ENCODE data around the gene SLC17A8. TPM values are rescaled to one million over a fixed set of nuclear protein-coding genes. Genes with fewer than 3 reads are reported as not detected.

Gene SLC17A8
- total and polyA plus RNA-seq, 4 donors: 0.08 to 3.9 (median 0.24) TPM

GRCh38 chr12:100464529-100464928, 107.7 kb downstream of the SLC17A8 start:
- H3K27ac ChIP-seq (ENCODE audit: low read depth in 1 of 2, low read length in 2 of 2): peak overlapping the region in 1 of 2 donors; percentile 23
- WGBS: 37% methylated on average over 1 of the region's 1 CpG
- H3K9ac ChIP-seq (ENCODE audit: low read depth in 1 of 2, low read length in 2 of 2): no peak overlapping the region
- DNase-seq (ENCODE audit: low spot score): no peak
- peaks cover 0 to 11% (median 8%) of the 10 kb centered on the region in 4 donors for H3K4me1 ChIP-seq (ENCODE audit: control insufficient read depth in 4 of 4, insufficient read depth in 4 of 4, low read length in 3 of 4)
- H3K27me3 ChIP-seq (ENCODE audit: control insufficient read depth in 4 of 4, insufficient read depth in 4 of 4, low read length in 3 of 4): no peaks in the 10 kb centered on the region
- no peak overlapping the region for H3K4me3 ChIP-seq (ENCODE audit: low read depth in 1 of 3, low read length in 3 of 3)
- no peaks in the 10 kb centered on the region for H3K36me3 ChIP-seq (ENCODE audit: control insufficient read depth in 4 of 4, insufficient read depth in 3 of 4, low read depth in 1 of 4, low read length in 3 of 4)
- TF ChIP-seq YY1 (IDR thresholded peaks at IDR 0.05) (no peak), FOXA1 (IDR thresholded peaks at IDR 0.05) (no peak), FOXA2 (IDR thresholded peaks at IDR 0.05) (no peak), RXRA (IDR thresholded peaks at IDR 0.05) (no peak), REST (IDR thresholded peaks at IDR 0.05) (no peak), NR2F2 (IDR thresholded peaks at IDR 0.05) (no peak), MAX (IDR thresholded peaks at IDR 0.05) (no peak)
- TF ChIP-seq, protein P1, sequence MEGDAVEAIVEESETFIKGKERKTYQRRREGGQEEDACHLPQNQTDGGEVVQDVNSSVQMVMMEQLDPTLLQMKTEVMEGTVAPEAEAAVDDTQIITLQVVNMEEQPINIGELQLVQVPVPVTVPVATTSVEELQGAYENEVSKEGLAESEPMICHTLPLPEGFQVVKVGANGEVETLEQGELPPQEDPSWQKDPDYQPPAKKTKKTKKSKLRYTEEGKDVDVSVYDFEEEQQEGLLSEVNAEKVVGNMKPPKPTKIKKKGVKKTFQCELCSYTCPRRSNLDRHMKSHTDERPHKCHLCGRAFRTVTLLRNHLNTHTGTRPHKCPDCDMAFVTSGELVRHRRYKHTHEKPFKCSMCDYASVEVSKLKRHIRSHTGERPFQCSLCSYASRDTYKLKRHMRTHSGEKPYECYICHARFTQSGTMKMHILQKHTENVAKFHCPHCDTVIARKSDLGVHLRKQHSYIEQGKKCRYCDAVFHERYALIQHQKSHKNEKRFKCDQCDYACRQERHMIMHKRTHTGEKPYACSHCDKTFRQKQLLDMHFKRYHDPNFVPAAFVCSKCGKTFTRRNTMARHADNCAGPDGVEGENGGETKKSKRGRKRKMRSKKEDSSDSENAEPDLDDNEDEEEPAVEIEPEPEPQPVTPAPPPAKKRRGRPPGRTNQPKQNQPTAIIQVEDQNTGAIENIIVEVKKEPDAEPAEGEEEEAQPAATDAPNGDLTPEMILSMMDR (IDR thresholded peaks at IDR 0.05; ENCODE audit: low read depth, low read length, missing input control): no peak
- no peaks in the 10 kb centered on the region for H3K9me3 ChIP-seq (ENCODE audit: control insufficient read depth in 4 of 4, low read length in 3 of 4)

DNA sequence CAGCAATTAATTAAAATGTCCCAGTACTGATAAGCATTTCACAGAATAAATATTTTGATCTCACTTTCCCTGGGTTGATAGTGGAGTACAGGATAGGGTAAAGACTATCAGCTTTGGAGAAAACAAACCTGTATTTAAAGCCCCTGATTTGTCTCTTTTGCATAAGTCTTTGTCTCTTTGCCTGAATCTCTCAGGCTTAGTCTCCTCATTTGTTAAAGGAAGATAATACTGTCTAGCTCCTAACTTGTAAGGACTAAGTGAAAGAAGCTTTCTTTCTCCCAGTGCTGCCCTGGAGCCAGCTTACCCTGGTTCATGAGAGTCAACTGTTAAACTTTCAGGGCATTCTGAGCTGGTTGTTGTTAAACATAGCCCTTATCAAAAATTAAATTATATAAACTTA, 111.3 kb downstream of the SLC17A8 start:
- no peak overlapping the region for H3K4me3 ChIP-seq (ENCODE audit: low read depth in 1 of 3, low read length in 3 of 3)
- H3K9me3 ChIP-seq (ENCODE audit: control insufficient read depth in 4 of 4, low read length in 3 of 4): no peaks in the 10 kb centered on the region
- TF ChIP-seq JUND (IDR thresholded peaks at IDR 0.05) (no peak), RXRA (IDR thresholded peaks at IDR 0.05) (no peak), FOXA2 (IDR thresholded peaks at IDR 0.05) (no peak), FOXA1 (IDR thresholded peaks at IDR 0.05) (no peak), EGR1 (IDR thresholded peaks at IDR 0.05; ENCODE audit: low read depth in 2 of 2) (no peak), HNF4G (IDR thresholded peaks at IDR 0.05) (no peak), HNF4A (conservative IDR thresholded peaks at IDR 0.05) (no peak), RAD21 (IDR thresholded peaks at IDR 0.05) (no peak)
- H3K4me1 ChIP-seq (ENCODE audit: control insufficient read depth in 4 of 4, insufficient read depth in 4 of 4, low read length in 3 of 4): peaks cover 0 to 14% (median 12%) of the 10 kb centered on the region in 4 donors
- no peaks in the 10 kb centered on the region for H3K36me3 ChIP-seq (ENCODE audit: control insufficient read depth in 4 of 4, insufficient read depth in 3 of 4, low read depth in 1 of 4, low read length in 3 of 4)
- no peak for DNase-seq (ENCODE audit: low spot score)
- H3K9ac ChIP-seq (ENCODE audit: low read depth in 1 of 2, low read length in 2 of 2): no peak overlapping the region
- no peaks in the 10 kb centered on the region for H3K27me3 ChIP-seq (ENCODE audit: control insufficient read depth in 4 of 4, insufficient read depth in 4 of 4, low read length in 3 of 4)
- H3K27ac ChIP-seq (ENCODE audit: low read depth in 1 of 2, low read length in 2 of 2): no peak overlapping the region

Other genes with a start within 250 kb of the SLC17A8 start
- 10 to 100 TPM; 25.4 to 36.8 TPM for gene BLTP3B, start 214.2 kb upstream of the SLC17A8 start, total RNA-seq
- 10 to 100 TPM; 11.0 to 11.8 TPM for gene BLTP3B, start 214.2 kb upstream of the SLC17A8 start, polyA plus RNA-seq
- 1 to 10 TPM; 6.9 to 9.7 TPM for gene ACTR6, start 156.3 kb upstream of the SLC17A8 start, total RNA-seq
- 1 to 10 TPM; 7.9 to 9.5 TPM for gene ACTR6, start 156.3 kb upstream of the SLC17A8 start, polyA plus RNA-seq
- 1 to 10 TPM; 1.7 to 6.9 TPM for gene DEPDC4, start 90.0 kb upstream of the SLC17A8 start, total RNA-seq
- 1 to 10 TPM in 1 of 2 donors, under 1 TPM in 1; 0.39 to 2.1 TPM for gene DEPDC4, start 90.0 kb upstream of the SLC17A8 start, polyA plus RNA-seq
- gene SCYL2, start 89.9 kb upstream of the SLC17A8 start, total RNA-seq: 10 to 100 TPM; 24.9 to 32.5 TPM
- gene SCYL2, start 89.9 kb upstream of the SLC17A8 start, polyA plus RNA-seq: 10 to 100 TPM; 10.0 to 12.8 TPM
- gene NR1H4, start 116.8 kb downstream of the SLC17A8 start, total RNA-seq: 100 to 1,000 TPM in 1 of 2 donors, 10 to 100 TPM in 1; 46.8 to 106 TPM
- 10 to 100 TPM; 33.5 to 63.1 TPM for gene NR1H4, start 116.8 kb downstream of the SLC17A8 start, polyA plus RNA-seq
- 10 to 100 TPM in 1 of 2 donors, 1 to 10 TPM in 1; 3.3 to 17.6 TPM for gene GAS2L3, start 216.6 kb downstream of the SLC17A8 start, total RNA-seq
- 1 to 10 TPM in 1 of 2 donors, under 1 TPM in 1; 0.76 to 1.4 TPM for gene GAS2L3, start 216.6 kb downstream of the SLC17A8 start, polyA plus RNA-seq

Data from liver (tissue), 9 donors.